NCI-H1417 (cell line): Measurements from ENCODE around the gene MED22.
"Not testable (repeated sequence)": the region's sequence is repeated elsewhere in the genome, so short reads cannot be mapped to it uniquely, and the experiment has no call there.

Source experiments
- DNase-seq, 3 experiments: peaks; one replicate each; lab custom pipeline; 2025; lab: John Stamatoyannopoulos, UW

MED22 gene

DNA sequence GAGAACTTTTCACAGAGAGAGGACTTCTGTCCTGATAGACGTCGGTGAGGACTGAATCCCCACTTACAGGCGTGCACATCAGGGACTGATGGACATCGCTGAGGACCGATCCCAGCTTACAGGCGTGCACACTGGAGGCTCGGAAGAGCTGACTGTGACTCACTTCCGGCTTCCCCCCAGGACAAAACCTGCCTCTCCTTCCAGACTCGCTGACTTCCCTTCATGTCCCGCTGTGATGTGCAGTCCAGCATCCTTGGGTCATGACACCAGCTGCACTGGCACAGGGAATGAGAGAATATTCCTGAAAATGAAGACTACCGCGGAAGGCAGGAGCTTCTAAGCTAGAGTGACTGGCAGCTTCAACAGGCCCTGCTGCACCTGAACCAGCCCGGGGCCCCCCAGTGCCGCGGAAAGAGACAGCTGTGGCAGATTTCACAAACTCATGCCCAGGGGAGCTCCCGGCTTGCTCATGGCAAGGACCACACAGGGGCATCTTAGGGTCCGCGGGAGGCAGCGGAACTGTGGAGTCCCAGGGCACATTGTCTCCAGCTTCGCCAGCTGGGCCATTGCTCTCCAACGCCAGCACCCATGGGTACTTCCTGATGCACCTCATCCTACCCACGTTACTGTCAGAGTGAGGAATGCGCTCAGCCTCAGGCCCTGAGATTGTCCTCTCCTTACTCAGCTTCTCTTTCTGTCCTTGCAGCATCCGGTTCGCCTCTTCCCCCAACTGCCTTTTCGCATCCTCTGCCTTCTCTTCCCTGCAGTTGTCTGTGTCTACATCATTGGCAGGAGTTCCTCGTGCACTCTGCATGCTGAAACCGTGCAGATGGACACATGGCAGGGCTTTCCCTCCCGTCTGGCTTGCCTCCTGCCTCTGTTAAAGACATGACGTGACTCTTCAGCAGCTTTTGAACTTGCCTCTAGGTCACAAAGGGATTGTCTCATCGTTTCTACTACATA is 41.4 kb downstream of the MED22 start:
- DNase-seq = no peak

DNA sequence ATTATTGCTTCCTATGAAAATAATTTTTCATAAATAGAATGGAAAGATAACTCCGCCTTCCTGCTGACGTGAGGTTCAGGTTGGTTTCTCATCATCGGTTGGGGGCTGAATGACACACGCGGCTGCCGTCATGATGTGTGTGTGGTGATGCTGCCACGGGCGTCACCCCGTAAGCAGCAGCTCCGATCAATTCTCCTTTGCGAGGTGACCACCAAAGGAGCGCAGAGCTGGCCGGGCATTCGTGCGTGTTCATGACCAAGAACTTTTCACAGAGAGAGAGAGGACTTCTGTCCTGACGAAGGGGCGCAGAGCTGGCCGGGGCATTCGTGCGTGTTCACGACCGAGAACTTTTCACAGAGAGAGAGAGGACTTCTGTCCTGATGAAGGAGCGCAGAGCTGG is 42.2 kb downstream of the MED22 start:
- DNase-seq = no peak

DNA sequence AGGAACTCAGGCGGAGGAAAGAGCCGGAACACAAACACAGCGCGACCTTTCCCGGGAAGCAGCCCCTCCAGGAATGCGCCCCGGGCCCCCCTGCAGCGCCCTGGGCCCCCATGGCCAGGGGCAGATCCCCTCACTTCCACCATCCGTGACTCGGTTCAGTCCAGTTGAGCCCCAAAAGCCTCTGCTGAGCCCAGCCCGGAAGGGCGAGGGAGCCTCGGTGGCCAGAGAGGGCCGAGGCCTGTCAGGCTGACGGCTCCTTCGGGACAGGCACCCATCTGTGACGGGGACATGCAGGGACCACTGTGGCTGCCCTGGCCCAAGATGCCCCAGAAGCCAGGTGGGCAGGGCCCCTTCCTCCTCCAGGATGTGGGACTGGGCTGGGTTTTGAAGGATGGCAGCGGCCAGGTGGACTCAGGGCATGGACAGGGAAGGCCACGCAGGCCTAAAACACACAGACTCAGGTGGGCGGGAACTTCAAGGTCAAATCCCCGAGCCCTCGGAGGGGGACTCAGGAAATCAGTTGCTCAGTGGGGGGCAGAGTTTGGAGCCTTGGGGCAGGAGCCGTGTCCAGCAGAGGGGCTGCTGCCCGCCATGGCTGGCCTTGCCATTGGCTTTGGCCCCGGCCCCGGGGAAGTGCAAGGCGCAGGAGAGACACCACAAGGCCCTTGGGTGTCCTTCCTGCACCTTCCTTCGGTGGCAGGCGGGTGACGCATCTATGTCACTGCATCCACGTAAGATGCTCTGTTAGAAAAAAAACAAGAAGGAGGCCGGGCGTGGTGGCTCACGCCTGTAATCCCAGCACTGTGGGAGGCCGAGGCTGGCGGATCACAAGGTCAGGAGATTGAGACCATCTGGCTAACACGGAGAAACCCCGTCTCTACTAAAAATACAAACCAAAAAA is 43.2 kb downstream of the MED22 start:
- no peak for DNase-seq

DNA sequence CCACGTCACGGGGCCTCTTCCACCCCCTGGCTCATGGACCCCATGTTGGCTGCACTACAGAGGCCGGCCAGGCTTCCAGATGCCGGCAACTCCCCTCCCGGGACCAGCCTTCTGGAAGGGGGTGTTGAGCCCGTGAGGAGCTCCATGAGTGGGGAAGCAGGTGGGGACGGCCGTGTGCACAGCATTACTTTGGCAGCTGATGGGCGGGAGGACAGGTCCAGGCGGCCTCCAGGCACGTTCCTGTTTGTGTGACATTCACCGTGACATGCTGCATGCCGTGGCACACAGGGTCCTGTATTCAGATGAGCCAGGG is 43.8 kb downstream of the MED22 start:
- no peak for DNase-seq

DNA sequence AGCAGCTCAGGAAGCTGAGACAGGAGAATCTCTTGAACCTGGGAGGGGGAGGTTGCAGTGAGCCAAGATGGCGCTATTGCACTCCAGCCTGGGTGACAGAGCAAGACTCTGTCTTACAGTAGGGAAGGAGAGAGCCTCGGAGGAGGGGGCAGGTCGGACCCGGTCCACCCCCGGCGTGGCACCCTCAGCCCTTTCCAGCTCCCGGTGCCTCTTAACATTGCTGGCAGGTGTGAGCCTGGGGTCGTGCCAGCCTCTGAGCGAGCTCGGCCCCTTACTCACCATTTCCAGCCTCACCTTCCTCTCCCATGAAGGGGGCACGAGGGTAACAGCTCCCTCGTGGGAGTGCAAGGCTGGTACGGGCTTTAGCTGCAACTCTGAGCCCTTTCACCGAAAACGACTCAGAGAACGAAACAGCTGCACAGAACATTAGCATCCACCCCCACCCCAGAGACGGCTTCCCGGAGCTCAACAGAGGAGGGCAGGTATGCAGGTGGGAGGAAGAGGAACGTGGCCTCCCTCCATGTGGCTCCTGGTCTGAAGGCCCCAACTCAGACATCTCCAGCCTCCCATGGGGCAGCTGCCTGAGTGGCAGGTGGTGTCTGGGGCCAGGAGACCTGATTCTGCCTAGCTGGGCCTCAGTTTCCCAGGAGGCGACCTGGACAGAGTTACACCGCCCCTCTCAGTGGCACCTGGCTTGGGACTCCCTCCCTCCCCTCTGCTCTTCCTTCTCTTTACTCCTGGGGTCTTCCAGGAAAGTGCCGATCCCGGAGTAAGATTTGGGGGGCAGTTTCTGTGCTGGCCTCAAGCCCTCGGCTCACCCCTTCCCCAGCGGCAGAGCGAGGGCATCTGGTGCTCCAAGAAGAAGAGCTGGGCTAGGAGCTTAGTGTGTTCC is 44.4 kb downstream of the MED22 start:
- DNase-seq = no peak

DNA sequence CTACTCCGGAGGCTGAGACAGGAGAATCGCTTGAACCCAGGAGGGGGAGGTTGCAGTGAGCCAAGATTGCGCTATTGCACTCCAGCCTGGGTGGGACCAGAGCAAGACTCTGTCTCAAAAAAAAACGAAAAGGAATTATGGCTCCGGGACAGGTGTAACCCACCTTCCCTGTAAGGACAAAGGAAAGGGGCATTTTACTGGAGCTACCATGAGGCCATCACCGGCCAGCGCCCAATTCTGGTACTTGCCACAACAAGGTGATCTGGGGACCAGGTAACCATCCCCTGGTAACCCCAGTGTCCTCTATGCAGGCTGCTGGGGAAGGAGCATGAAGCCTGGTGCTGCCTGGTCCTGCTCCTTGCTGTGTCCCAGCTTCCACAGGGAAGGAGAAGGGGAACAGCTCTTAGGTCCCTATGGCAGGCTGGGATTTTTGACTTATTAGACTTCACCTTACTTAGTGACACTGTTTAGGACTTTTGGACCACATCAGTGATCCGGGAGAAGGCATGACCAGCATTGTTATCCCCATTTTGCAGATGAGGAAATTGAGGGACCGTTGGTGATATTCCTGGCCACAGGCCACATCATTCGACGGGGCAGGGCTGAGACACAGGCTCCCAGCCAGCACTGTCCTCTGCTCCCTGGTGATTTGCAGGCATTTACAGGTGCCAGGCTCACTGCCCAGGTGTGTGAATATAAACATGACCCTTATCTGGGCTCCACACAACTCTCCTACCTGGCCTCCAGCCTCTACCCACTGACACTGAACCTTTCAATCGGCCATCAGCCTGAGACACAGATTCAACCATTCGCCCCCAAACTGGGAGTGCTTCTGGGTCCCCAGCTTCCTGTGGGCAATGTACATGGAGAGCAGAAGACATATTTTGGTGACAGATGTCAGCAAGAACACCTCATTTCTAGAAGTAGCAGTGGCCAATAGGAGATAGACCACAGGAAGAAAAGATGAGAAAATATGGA is 46.4 kb downstream of the MED22 start:
- DNase-seq = no peak

DNA sequence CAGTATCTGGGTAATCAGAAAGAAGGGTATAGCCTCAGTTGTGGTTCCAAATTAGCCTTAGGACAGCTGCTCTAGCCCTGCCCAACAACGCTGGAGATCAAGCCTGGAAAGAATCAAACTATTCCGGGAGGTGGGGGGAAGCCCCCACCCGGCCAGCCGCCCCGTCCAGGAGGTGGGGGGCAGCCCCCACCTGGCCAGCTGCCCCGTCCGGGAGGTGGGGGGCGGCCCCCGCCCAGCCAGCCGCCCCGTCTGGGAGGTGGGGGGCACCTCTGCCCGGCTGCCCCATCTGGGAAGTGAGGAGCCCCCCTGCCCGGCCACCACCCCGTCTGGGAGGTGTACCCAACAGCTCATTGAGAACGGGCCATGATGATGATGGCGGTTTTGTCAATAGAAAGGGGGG is 47.9 kb downstream of the MED22 start:
- DNase-seq = not testable (repeated sequence)

DNA sequence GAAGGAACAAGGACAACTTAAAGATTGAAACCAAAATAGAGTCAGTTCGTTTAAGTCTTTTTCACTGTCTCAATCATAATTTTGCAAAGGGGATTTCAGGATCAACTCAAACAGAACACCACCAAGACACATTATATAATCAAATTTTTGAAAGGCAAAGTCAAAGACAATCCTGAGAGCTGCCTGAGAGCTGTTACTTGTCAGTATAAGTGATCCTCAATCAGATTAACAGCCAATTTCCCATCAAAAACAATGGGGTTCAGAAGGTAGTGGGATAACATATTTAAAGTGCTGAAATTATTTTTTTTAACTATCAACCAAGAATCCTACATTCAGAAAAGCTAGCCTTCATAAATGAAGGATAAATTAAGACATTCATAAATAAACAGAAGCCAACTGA is 53.7 kb downstream of the MED22 start:
- no peak for DNase-seq

DNA sequence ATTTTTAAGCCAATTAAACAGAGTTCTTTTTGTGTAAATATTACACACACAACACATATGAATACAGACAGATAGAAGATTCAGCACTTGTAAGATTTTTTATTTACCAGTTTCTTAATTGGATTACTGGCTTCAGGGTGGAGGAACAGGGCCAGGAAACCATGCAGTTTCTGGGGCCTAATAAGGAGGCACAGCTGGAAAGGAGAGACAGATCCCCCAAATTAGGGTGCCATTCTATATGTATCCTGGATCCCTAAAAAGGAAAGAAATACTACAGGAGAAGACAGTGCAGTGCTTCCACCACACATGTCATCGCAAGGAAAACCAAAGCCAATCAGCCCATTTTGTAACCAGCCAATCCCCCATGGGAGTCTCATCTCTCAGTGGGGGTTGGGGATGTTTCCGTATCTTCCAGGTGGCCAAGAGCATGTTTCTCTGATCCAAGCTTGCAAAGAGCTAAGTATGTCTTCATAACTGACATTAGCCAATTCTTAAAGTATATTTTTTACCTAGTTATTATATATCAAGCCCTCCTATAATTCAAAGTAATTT is 57.1 kb downstream of the MED22 start:
- no peak for DNase-seq
